ENCODE measurements around the gene KIAA1671. TPM values are rescaled to one million over a fixed set of nuclear protein-coding genes. Genes with fewer than 3 reads are reported as not detected.

The KIAA1671 gene
- total RNA-seq, 1 experiment from 2014 or later: 68.1 TPM

DNA sequence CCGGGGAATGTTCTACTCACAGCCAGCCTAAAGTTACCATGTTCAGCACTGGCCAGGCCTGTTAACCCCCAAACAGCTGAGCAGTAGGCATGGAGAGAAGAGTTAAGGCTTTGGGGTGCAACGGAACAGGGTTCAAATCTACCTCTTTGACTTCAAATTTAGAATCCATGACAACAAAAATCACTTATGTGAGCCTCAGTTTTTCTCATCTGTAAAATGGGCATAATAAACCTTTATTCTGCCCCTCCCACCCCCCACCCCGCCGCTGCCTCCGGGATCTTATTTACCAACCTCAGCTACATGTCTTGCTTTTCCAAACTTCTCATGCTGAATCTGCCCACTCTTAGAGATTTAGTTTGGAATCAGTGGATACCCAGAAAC, 134.4 kb downstream of the KIAA1671 start:
- intact Hi-C loops (cut with micrococcal nuclease): no loop called here
- H3K4me1 Mint-ChIP-seq (ENCODE audit: insufficient read depth, unreplicated experiment): peaks cover 3% of the 10 kb centered on the region
- CTCF ChIA-PET: interaction anchor here (0.7 kb wide), 1 partner anchor 85 kb away, joined by 3 read pairs; no protein-coding TSS in a partner anchor
- H3K4me3 Mint-ChIP-seq (ENCODE audit: unreplicated experiment): no peak overlapping the region
- TF ChIP-seq, protein P1, sequence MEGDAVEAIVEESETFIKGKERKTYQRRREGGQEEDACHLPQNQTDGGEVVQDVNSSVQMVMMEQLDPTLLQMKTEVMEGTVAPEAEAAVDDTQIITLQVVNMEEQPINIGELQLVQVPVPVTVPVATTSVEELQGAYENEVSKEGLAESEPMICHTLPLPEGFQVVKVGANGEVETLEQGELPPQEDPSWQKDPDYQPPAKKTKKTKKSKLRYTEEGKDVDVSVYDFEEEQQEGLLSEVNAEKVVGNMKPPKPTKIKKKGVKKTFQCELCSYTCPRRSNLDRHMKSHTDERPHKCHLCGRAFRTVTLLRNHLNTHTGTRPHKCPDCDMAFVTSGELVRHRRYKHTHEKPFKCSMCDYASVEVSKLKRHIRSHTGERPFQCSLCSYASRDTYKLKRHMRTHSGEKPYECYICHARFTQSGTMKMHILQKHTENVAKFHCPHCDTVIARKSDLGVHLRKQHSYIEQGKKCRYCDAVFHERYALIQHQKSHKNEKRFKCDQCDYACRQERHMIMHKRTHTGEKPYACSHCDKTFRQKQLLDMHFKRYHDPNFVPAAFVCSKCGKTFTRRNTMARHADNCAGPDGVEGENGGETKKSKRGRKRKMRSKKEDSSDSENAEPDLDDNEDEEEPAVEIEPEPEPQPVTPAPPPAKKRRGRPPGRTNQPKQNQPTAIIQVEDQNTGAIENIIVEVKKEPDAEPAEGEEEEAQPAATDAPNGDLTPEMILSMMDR (IDR thresholded peaks at IDR 0.05; ENCODE audit: unreplicated experiment): no peak
- no peak overlapping the region for H3K27ac Mint-ChIP-seq (ENCODE audit: low read depth, unreplicated experiment)
- POLR2A ChIA-PET: no interaction called here
- no TSS peak for BruUV-seq (replicated peaks)
- no peak for DNase-seq (ENCODE audit: unreplicated experiment)
- H3K9me3 Mint-ChIP-seq (ENCODE audit: unreplicated experiment): no peaks in the 10 kb centered on the region
- peaks cover 44% of the 10 kb centered on the region for H3K36me3 Mint-ChIP-seq (ENCODE audit: insufficient read depth, unreplicated experiment)
- H3K27me3 Mint-ChIP-seq (ENCODE audit: insufficient read depth, unreplicated experiment): no peaks in the 10 kb centered on the region

DNA sequence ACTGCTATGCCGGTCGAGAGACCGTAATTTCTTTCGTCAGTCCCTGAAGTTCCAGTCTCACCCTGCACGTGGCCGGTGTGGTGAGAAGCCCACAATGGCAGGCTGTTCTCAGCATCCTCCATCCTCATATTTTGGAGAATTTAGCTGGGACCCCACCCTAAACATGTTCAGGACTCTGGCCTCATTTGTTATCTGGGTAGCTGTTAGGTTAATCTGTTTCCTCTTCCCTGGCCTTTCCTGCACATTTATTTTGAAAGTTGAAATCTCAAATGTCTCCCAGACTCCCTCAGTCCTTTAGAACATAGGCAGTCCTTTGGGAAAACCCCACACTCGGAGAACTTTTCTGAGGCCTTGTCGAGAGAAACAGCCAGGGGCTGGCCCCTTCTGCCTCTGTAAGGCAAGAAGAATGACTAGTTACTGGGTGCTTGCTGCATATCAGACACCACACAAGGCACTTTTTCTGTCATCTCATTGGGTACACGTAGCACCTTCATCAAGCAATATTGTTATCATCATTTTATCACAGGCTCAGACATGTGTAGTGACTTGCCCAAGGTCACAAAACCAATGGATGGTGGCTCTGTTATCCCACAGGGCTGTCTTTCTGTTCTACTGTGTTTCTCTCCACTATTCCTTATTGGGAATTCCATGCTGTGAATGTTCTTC, 137.8 kb downstream of the KIAA1671 start:
- DNase-seq (ENCODE audit: unreplicated experiment): no peak
- CTCF ChIA-PET: interaction anchor here (1.0 kb wide), 1 partner anchor 20 kb away, joined by 3 read pairs; no protein-coding TSS in a partner anchor

DNA sequence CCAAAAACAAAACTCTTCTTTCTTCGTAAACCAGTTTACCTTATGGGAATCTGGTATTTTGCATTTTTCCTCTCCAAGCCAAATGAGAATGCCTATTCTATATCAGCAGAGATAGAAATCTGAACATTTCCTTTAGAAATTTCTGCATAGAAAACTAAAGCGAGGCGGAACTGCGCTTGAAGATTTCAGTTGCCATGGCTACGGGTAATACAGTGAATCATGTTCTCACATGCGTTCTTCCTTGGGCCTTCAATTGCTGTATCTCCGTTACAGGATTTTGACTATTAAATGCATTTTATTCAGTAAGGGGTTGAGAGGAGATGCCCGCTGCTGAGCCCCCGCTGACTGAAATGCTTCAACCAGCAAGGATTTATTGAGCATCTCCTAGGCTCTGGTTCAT, 138.9 kb downstream of the KIAA1671 start:
- Mint-ChIP-seq H3K27me3 (ENCODE audit: insufficient read depth, unreplicated experiment) (no peaks in the 10 kb centered on the region), H3K27ac (ENCODE audit: low read depth, unreplicated experiment) (no peak overlapping the region), H3K36me3 (ENCODE audit: insufficient read depth, unreplicated experiment) (peaks cover 47% of the 10 kb centered on the region), H3K4me1 (ENCODE audit: insufficient read depth, unreplicated experiment) (peaks cover 11% of the 10 kb centered on the region), H3K4me3 (ENCODE audit: unreplicated experiment) (no peak overlapping the region), H3K9me3 (ENCODE audit: unreplicated experiment) (no peaks in the 10 kb centered on the region)
- CTCF ChIA-PET: no interaction called here
- POLR2A ChIA-PET: no interaction called here
- intact Hi-C loops (cut with micrococcal nuclease): no loop called here
- no TSS peak for BruUV-seq (replicated peaks)
- DNase-seq (ENCODE audit: unreplicated experiment): no peak
- TF ChIP-seq, protein P1 (IDR thresholded peaks at IDR 0.05; ENCODE audit: unreplicated experiment): no peak

More for the DNA sequence above, 137.8 kb downstream of the KIAA1671 start:
- Mint-ChIP-seq H3K4me3 (ENCODE audit: unreplicated experiment) (no peak overlapping the region), H3K27ac (ENCODE audit: low read depth, unreplicated experiment) (no peak overlapping the region), H3K9me3 (ENCODE audit: unreplicated experiment) (no peaks in the 10 kb centered on the region), H3K4me1 (ENCODE audit: insufficient read depth, unreplicated experiment) (peaks cover 11% of the 10 kb centered on the region), H3K27me3 (ENCODE audit: insufficient read depth, unreplicated experiment) (no peaks in the 10 kb centered on the region), H3K36me3 (ENCODE audit: insufficient read depth, unreplicated experiment) (peaks cover 40% of the 10 kb centered on the region)
- POLR2A ChIA-PET: no interaction called here
- intact Hi-C loops (cut with micrococcal nuclease): no loop called here
- TF ChIP-seq, protein P1 (IDR thresholded peaks at IDR 0.05; ENCODE audit: unreplicated experiment): no peak
- BruUV-seq (replicated peaks): no TSS peak

DNA sequence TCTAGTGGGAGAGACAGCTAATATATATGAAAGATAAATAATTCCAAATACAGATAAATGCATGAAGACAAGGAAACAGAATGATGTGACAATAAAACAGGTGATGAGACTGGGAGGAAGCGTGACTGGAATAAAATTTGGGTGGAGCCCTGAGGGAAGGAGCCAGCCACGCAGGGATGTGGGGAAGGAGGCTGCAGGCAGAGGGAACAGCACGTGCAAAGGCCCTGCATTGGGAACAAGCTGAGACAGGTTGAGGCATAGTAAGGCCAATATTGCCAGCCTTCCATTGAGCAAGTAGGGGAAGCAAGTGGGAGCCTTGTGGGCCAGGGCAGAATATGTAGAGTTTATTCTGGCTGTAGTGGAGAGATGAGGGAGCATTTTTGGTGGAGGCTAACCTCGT, 139.6 kb downstream of the KIAA1671 start:
- Mint-ChIP-seq H3K36me3 (ENCODE audit: insufficient read depth, unreplicated experiment) (peaks cover 50% of the 10 kb centered on the region), H3K27me3 (ENCODE audit: insufficient read depth, unreplicated experiment) (no peaks in the 10 kb centered on the region), H3K4me3 (ENCODE audit: unreplicated experiment) (no peak overlapping the region), H3K4me1 (ENCODE audit: insufficient read depth, unreplicated experiment) (peaks cover 11% of the 10 kb centered on the region), H3K9me3 (ENCODE audit: unreplicated experiment) (no peaks in the 10 kb centered on the region), H3K27ac (ENCODE audit: low read depth, unreplicated experiment) (no peak overlapping the region)
- CTCF ChIA-PET: interaction anchor here (0.6 to 0.7 kb wide), 2 partner anchors 19 to 388 kb away, joined by 3 read pairs; no protein-coding TSS in a partner anchor
- no peak for DNase-seq (ENCODE audit: unreplicated experiment)
- TF ChIP-seq, protein P1 (IDR thresholded peaks at IDR 0.05; ENCODE audit: unreplicated experiment): no peak
- POLR2A ChIA-PET: interaction anchor here (0.6 kb wide), 1 partner anchor 1062 kb away, joined by 3 read pairs; no protein-coding TSS in a partner anchor
- intact Hi-C loops (cut with micrococcal nuclease): no loop called here
- no TSS peak for BruUV-seq (replicated peaks)

All from MCF 10A (cell line).